GM18907 (cell line): ENCODE results near the gene DGKB.

Experiments
- ATAC-seq: cut with Tn5 transposase; IDR thresholded peaks from one replicate; pipeline ENCODE4 v1.9.1; 2021; ENCODE audit warnings: mild to moderate bottlenecking, moderate library complexity; ENCODE audit not compliant: unreplicated experiment

DGKB gene

DNA sequence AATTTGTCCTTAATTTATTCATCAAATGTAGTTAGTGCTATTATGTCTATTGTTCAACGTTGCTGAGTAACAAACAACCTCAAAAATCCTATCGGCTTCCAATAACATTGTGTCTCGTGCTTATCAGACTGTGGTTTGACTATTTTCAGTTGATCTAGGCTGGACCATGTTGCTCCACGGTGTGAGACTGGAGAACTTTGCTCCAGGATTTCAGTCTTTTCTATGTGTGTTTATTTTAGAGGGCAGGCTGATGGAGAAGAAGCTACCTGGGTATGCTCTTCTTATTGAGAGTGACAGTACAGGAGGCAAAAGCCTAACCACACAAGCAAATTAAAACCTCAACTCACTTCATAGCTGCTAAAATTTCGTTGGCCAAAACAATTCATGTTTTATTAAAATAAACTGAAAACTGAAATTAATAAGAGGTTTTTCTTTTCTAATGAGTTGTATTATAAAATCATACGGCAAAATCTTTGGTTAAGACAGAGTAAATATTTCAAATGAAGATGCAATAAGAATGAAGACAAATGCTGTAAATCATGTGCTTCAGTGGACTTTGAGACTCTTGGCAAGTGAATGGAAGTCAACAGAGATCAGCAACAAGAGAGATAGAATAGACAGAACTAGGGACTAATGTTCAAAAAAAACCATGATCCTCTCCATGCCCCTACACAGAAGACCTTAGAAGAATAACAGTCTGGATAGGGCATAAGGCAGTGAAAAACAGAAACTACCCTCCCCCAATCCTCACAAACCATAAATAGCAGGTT is 495.1 kb downstream of the DGKB start:
- ATAC-seq: no peak

DNA sequence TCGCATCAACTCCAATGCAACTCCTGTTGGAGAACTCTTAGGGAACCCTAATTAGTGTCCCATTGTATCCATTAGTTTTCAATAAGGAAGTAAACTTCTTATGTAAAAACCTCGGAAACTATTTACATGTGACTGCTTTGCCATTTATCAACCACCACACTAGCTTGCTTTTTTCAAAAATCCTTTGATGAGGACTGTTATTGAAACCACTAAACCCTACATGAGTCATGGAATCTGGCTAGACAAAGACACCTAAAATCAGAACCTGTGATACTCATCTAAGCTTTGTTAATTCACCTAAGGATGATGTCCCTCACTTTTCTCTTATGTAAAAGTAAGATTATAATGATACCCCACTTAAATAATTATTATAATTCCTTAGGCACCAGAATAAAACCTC is 499.0 kb downstream of the DGKB start:
- ATAC-seq: no peak

- ATAC-seq: no peak
Observed at GRCh38 chr7:14400271-14400670, 502.3 kb downstream of the DGKB start.

DNA sequence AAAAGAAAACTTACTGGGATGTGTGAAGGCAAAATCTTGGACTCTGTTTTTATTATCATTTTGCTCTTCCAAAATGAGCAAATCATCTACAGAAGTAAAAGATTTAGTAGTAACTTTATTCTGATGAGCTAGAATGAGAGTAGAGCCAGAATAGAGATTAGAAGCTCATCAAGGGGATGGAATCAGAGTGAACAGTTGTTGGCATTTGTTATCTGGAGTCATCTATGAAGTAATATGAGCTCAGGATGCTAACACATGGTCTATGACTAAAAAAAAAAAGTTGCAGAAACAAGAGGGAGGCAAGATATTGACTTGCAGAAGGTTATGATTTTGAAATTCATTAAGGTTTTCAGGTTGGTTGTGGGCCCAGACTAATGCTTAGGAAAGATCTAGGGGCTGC is 504.0 kb downstream of the DGKB start:
- no peak for ATAC-seq

GRCh38 chr7:14395860-14396259 is 506.7 kb downstream of the DGKB start:
- no peak for ATAC-seq

- no peak for ATAC-seq
Observed at GRCh38 chr7:14394786-14395185, 507.8 kb downstream of the DGKB start.

- no peak for ATAC-seq
Observed at GRCh38 chr7:14389595-14389994, 513.0 kb downstream of the DGKB start.

DNA sequence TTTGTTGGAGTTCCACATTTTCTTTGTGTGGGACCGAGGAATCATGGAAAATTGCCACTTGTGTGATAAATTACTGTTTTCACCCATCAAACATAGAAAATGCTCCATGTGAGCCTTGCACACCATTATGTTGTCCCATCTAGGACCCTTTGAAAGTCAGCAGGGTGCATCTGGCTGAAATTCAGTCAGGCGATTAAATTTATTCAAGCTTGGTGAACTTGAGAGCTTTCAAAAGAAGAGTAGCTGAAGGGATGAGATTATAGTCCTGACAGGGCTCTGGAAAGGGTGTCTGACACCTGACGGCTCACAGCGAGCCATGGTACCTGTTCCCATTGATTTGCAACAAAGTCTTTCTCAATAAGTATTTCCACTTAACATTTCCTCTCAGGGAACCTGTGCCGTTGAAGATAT is 513.4 kb downstream of the DGKB start:
- no peak for ATAC-seq

- no peak for ATAC-seq
Observed at GRCh38 chr7:14385074-14385473, 517.5 kb downstream of the DGKB start.

- no peak for ATAC-seq
Observed at GRCh38 chr7:14381936-14382335, 520.6 kb downstream of the DGKB start.

- no peak for ATAC-seq
Observed at GRCh38 chr7:14381306-14381705, 521.2 kb downstream of the DGKB start.

GRCh38 chr7:14380881-14381280 is 521.7 kb downstream of the DGKB start:
- no peak for ATAC-seq

GRCh38 chr7:14377646-14378266 is 524.8 kb downstream of the DGKB start:
- no peak for ATAC-seq

GRCh38 chr7:14376711-14377110 is 525.8 kb downstream of the DGKB start:
- no peak for ATAC-seq

GRCh38 chr7:14375998-14376397 is 526.6 kb downstream of the DGKB start:
- no peak for ATAC-seq

- ATAC-seq: no peak
Observed at GRCh38 chr7:14374336-14374735, 528.2 kb downstream of the DGKB start.

DNA sequence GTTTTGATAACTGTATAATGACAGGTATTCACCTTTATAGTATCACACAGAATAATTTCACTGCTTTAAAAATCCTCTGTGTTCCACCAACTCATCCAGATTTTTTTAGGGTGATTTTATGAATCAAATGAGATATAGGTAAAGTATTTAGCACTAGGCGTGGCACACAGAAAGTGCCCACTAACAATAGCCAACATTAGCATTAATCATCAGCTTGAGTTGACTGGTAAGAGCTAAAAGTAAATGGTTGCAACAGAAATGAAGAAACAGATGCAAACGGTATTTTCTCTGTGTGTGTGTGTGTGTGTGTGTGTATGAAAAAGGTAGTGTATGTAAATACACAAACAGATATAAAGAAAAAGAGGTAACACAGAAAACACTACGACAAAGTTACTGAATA is 534.3 kb downstream of the DGKB start:
- ATAC-seq: no peak

GRCh38 chr7:14351167-14351566 is 551.4 kb downstream of the DGKB start:
- ATAC-seq: no peak

- ATAC-seq: no peak
Observed at GRCh38 chr7:14341200-14341775, 561.3 kb downstream of the DGKB start.

DNA sequence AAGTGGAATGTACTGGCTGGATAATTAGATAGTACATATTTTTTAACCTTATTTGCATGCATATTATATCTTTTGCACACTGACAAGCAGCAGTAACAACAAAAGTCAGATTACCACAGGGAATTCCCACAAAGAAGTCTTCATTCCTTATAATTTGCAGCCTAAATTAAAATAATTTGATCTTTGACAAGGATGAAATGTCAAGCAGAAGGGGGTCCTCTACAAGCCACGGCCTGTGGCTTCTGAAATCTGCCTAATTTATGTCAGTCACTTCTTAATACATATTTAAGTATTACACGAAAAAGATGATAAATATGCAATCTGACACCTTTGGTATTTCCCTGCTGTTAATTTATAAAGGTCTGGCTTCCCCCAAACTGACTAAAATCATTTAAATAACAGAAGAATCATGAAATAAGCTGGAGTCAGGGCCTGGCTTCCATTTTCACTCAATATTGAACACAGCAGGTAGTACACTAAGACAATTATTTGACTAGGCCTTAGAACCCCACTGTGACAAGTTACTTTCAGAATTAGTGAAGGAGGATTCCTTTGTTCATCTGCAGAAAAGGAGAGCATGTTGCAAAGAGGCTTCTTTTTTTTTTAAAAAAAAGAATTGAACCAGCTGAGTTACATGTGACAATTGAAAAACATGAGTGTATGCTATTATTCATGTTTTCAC is 562.0 kb downstream of the DGKB start:
- ATAC-seq: no peak

- no peak for ATAC-seq
Observed at GRCh38 chr7:14339861-14340260, 562.7 kb downstream of the DGKB start.

- no peak for ATAC-seq
Observed at GRCh38 chr7:14336256-14336655, 566.3 kb downstream of the DGKB start.
